Islet of Langerhans (tissue), 1 donor: Measurements from ENCODE around the gene RREB1.

Experiments used
- FAIRE-seq: peaks from one replicate; lab custom pipeline; 2011; peaks lifted over from hg19 to GRCh38; lab: Jason Lieb, UNC

RREB1 gene

DNA sequence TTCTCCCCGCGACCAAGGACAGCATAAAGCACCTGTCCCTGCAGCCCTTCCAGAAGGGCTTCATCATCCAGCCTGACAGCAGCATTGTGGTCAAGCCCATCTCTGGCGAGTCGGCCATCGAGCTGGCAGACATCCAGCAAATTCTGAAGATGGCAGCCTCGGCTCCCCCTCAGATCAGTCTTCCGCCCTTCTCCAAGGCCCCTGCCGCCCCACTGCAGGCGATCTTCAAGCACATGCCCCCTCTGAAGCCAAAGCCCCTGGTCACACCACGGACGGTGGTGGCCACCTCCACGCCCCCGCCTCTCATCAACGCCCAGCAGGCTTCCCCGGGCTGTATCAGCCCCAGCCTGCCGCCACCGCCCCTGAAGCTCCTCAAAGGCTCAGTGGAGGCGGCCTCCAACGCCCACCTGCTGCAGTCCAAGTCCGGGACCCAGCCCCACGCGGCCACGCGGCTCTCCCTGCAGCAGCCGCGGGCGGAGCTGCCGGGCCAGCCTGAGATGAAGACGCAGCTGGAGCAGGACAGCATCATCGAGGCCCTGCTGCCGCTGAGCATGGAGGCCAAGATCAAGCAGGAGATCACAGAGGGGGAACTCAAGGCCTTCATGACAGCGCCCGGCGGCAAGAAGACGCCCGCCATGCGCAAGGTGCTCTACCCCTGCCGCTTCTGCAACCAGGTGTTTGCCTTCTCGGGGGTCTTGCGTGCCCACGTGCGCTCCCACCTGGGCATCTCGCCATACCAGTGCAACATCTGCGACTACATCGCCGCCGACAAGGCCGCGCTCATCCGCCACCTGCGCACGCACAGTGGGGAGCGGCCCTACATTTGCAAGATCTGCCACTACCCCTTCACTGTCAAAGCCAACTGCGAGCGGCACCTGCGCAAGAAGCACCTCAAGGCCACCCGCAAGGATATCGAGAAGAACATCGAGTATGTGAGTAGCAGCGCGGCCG is 121.9 kb downstream of the RREB1 start:
- no peak for FAIRE-seq

DNA sequence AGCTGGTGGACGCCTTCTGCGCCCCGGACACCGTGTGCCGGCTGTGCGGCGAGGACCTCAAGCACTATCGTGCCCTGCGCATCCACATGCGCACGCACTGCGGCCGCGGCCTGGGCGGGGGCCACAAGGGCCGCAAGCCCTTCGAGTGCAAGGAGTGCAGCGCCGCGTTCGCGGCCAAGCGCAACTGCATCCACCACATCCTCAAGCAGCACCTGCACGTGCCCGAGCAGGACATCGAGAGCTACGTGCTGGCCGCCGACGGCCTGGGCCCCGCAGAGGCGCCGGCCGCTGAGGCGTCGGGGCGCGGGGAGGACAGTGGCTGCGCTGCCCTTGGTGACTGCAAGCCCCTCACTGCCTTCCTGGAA is 122.5 kb downstream of the RREB1 start:
- no peak for FAIRE-seq

DNA sequence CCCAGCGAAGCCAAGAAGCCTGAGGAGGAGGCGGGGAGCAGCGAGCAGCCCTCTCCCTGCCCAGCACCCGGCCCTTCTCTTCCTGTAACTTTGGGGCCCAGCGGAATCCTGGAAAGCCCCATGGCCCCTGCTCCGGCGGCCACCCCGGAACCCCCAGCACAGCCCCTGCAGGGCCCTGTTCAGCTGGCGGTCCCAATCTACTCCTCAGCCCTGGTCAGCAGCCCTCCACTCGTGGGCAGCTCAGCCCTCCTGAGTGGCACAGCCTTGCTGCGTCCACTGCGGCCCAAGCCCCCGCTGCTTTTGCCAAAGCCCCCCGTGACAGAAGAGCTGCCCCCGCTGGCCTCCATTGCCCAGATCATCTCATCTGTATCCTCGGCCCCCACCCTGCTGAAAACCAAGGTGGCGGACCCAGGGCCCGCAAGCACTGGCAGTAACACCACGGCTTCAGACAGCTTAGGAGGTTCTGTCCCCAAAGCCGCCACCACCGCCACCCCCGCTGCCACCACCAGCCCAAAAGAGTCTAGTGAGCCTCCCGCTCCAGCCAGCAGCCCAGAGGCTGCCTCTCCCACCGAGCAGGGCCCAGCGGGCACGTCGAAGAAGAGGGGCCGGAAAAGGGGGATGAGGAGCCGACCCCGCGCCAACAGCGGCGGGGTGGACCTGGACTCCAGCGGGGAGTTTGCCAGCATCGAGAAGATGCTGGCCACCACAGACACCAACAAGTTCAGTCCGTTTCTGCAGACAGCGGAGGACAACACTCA is 123.4 kb downstream of the RREB1 start:
- FAIRE-seq: no peak

DNA sequence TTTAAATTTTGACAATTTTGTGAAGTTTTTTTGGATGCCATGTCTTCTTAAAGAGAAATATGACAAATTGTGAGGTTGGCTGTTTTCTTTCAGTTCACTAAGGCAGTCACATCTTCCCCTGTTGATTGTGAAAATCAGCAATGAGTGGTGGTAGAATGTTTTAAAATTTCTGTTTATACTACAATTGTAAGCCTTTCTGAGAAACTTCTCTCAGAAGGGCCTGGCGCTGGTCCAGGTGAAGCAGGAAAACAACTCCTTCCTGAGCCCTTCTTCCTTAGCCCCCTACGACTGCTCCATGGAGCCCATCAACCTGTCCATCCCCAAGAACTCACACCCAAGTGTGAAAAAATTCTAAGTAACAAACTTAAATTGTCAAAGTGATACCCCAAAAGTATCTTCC is 124.6 kb downstream of the RREB1 start:
- no peak for FAIRE-seq

DNA sequence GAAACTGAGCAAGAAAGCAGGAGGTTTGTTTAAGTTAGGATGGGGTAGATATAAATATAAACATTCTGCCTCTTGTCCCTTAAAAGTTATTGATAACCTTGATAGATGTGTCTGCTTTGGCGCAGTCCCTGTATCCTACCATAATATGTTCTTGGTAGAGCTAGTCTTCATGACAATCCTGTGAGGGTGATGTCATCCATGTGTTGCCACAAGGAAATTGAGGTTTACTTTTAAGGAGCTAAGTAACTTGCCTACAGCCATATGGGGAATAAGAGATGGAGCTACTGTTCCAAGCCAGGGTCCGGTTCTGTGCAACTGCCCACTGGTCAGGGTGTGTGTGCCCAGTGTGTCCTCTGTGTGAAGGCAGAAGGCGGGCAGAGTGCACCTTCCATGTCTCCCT is 126.8 kb downstream of the RREB1 start:
- no peak for FAIRE-seq

DNA sequence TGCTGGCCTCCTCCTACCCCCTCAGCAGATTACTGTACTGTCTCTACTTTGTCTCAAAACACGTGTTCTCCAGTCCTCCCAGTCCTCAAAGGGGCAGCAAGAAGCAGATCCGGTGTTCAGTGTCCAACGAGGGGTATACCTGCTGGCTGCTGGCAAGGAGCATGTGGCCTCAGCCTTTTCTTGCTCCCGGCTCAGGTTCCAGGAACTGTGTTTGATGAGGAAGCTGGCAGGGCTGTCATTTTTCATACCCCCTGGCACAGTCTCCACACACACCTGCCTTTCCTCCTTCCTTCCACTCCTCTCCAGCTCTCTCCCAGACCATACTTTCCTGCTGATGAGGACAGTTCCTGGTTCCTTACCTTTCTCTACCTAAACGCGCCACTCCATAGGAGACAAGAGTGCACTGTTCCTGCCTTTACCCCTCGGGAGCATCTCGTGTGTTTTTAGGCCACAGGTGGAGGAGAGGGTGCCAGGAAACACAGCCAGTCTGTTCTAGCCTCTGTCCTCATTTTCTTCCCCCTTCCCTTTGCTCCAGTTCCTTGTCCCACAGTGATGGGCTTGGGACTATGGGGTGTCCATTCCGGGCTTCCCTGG is 128.0 kb downstream of the RREB1 start:
- no peak for FAIRE-seq

DNA sequence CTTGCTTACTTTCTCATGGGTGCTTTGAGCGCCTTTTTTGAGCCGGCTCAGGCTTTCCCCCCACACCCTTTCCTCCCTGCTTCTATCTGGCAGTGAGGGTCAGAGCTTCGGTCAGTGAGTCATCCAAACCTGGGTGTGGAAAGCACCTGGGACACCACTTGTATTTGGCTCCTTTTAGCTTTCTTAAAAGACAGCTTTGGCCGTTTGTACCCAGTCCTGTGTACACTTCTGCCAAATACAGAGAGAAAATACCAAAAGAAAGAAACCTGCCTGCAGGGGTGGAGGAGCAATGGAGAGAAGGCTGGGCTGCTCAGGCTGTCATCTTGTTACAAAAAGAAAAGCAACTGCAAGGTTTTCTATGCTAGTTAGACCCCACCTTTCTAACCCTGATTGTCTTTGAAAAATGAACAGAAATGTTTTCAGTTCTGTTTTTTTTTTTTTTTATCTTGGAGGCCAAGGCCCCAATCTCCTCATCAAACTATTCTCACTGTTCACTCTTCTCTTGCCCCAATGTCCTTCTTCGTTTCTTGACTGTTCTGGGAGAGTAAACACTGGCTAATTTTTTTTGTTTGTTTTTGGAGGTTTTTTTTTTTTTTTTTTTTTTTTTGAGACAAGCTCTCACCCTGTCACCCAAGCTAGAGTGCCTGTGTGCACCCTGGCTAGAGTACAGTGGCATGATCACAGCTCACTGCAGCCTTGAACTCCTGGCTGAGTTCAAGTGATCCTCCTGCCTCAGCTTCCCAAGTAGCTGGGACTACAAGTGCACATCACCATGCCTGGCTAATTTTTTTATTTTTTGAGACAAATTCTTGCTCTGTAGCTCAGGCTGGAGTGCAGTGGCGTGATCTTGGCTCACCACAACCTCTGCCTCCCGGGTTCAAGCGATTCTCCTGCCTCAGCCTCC is 128.8 kb downstream of the RREB1 start:
- no peak for FAIRE-seq

DNA sequence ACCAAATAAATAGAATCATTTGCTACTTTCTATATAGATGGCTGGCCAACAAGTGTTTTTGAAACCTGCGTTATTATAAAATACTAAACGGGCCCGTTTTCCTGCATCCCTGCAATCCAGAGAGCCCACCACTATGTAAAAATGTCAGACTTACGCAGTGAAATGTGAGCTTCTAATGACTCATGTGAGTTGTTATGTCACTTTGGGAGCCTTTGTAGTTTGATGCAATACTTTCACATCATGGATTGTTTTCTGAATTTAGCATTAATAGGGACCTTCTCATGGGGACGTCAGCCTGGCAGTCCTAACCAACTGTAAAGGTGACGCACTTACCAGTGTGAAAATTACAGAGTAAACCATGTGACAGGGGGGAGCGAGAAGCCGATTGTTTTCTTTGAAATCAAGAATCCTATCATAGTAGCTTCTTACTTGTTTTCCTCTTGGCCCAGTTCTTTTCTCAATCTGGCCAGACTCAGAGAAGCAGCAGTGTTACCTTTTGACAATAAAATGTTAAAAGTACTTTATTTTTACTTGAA is 130.0 kb downstream of the RREB1 start:
- no peak for FAIRE-seq

DNA sequence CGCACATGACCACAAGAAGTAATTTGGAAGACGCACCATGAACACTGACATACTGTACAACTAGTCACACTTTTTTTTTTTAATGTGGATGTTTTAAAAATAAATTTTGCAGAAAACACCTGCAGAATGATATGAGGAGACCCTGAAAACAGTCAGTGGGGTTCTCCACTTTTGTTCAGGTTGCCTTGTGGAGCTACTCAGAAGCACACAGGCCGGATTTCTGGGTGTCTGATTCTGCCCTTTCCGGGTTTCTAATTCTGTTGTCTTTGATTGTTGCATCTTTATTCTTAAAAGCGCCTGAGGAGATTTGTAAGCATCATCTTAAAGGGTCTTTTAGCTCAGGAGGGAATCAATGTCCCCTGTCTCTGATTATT is 130.8 kb downstream of the RREB1 start:
- no peak for FAIRE-seq

DNA sequence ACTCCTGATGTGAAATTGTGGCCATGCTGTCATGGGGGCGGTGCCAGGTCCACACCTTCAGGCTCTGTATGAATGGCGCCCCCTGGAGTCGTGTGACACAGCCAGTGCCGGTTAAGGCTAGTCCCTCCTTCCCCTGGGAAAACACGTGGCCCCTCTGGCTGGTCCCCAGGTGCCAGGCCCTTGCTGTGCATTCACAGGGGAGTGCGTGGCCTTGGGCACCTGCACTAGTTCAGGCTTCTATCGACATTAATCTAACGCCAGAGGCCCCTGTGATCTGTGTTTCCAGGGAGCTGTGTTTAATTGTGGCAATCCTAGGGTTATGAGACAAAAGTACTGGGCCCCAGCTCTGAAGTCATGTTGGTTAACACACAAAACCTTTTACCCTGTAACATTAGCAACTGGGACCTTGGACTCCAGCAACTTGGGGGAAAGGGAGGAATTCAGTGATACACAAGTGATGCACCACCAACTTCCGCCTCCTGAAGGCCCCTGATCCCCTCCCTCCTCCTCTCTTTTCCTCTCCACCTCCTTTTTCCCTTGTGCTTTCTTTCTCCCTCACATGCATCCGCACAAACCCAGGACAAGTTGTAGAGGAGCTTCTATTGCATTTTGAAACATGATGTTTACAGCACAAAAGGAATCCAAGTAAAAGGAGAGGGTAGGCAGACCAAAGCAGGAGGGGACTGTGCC is 131.3 kb downstream of the RREB1 start:
- FAIRE-seq: no peak

DNA sequence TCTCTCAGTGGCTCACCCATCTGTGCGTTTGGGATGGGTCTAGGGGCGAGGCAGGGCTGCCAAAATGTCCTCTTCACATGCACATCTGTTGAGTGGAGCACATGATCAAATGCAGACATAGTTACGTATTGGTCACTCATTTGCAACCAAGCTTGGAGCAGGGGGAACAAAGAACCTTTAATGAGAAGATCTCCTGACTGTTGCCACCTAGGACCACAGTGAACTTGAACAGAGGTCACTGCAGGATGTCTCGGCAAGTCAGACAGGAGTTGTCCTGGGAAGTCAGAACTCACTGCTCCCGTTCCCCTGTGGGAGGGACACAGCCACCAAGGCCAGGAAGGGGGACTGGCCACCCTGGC is 131.8 kb downstream of the RREB1 start:
- FAIRE-seq: no peak

DNA sequence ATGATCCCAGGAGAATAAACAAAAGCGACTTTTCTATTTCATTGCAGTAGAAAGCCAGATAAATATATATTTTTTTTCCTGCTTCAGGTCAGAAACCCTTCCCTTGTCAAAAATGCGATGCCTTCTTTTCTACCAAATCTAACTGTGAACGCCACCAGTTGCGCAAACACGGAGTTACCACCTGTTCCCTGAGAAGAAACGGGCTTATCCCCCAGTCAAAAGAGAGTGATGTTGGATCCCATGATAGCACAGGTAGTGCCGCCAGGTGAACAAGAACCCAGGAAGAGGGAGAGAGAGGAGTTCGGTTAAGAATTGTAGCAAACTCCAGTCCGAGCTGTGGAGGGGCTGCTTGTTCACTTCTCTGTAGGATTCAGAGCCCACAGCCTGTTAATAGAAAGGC is 132.6 kb downstream of the RREB1 start:
- no peak for FAIRE-seq

DNA sequence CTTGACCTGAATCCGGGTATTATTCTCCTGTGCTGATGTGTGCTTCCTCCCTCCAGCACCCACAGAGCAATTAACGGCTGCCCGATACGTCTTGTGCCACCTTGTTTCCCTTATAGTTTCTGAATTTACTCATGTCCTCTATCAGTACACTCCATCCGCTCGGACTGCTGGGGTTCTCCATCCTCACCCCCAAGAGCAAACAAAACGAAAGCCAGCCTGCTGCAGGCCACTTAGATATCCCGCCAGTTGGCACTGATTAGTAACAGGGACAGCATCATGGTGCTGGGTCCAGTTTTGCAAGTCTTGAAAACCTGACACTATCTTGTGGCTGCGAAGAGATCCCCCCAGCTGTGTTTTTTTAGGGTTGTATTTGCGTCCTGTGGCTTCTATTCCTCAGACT is 133.4 kb downstream of the RREB1 start:
- no peak for FAIRE-seq

DNA sequence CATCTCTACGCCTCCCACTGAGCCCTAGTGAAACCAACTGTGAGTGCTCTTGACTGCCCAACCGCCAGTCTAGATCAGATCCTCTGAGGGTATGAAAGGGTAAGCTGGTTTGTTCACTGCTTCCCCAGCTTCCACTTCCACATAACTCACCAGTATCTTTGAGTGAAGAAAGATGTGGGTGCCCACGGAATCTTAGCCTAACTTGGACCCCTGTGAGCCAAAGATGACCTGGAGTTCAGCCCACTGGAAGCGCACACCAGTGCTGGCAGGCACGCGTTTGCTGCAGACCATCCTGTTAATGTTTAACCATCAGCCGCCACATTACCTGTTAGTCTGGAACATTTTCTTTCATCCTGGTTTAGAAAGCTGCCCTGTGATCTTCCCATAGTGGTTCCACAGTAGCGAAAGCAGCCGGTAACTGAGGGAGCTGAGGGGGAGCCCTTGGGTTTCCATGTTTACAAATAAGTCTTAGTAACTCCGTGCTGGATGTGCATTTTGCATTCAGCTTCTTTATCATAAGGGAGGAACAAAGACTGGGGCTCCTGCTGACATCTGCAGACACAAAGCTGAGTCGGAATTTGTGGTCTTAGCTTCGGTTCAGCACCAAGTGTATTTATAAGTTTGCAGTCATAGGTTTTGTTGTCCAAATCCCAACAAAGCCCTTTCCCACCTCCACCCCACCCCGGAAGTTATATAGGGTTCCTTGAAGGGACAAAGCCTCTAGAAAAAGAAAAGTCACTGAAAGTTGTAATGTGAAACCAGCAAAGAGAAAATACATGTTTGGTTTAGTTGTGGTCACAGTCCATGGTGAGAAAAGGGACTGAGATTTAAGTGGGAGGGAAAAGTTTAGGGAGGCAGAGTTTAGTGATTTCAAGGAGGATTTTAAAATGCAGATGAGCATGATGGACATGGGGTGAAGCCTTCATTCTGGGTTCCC is 134.2 kb downstream of the RREB1 start:
- peak; percentile 71 for FAIRE-seq

DNA sequence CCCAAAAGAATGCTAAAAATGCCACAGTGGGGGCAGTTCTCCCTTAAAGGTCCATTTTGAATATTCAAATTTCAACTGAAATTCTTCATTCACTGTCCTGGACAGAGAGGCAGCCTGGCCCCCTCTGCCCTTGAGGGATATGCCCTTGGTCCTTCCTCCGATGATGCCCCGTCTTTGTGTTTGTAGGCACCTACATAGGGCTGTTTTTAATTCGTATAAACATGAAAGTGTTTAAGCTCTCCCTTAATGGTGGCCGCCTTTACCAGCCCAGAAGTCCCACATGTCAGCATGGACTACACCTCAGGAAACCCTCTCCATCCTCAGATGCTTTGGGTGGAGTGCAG is 135.0 kb downstream of the RREB1 start:
- no peak for FAIRE-seq

DNA sequence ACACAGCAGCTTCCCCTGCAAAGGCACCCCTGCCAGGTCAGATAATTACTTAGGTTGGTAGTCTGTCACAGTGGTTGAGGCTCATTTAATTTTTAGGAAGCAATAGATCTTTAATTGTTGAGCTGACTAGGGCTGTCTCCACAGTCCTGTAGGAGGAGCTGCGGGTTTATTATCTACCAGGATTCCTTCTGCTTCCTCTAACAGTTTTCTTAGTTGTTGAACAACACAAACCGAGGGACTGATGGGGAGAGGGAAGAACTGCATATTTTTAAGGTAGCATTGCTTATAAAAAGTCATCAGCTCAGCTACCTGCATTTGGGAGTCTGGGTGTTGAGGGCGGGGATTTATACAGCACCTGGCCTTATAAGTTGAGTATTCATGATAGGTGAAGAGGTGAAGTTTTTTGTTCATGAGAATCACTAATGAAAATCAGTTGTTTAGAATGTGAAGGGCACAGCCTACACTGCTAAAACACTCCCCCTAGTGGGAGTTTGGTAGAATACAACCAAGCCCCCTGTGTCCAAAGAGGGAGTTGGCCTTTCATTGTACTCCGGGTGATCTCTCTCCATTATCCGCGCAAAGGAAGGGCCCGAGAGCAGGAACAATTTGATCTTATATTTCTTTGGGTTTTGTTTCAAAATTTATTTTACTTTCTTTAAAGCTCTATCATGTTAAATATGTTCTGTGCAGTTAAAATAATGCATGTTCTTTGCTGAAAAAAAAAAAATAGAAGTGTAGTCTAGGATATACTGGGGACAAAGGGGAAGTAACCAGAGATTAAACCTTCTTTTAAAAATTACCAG is 135.6 kb downstream of the RREB1 start:
- FAIRE-seq: peak; percentile 90

DNA sequence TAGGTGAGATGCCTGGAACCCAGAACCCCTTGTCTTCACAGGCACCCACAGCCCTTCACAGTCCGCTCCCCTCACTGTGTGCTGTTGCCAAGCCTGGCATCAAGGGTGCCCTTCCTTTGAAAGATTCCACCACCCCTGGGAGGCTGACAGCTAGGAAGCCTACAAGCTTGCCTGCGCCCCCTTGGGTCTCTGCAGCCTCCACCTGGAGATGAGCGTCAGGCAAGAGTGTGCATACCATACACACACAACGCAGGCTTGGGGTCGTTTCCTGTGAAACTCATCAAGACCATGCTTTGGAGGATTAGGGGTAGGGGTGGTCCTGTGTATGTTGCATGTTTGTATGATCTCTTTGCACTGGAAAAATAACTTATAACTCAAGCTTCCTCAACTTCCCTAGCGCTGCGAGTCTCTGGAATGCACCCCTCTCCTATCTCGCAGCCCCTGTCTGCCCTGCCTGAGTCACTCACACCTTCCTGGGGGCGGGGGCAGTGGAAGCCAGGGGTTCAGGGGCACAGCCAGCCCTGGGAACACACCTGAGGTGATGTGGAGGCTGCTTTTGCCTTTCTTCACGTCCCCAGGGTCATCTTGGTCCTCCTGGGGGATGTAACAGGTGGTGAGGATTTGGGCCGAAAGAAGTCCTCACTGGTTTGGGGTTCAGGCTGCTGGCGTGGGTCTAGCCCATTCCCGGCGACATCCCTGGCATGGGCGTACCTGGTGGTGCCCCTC is 138.1 kb downstream of the RREB1 start:
- no peak for FAIRE-seq

DNA sequence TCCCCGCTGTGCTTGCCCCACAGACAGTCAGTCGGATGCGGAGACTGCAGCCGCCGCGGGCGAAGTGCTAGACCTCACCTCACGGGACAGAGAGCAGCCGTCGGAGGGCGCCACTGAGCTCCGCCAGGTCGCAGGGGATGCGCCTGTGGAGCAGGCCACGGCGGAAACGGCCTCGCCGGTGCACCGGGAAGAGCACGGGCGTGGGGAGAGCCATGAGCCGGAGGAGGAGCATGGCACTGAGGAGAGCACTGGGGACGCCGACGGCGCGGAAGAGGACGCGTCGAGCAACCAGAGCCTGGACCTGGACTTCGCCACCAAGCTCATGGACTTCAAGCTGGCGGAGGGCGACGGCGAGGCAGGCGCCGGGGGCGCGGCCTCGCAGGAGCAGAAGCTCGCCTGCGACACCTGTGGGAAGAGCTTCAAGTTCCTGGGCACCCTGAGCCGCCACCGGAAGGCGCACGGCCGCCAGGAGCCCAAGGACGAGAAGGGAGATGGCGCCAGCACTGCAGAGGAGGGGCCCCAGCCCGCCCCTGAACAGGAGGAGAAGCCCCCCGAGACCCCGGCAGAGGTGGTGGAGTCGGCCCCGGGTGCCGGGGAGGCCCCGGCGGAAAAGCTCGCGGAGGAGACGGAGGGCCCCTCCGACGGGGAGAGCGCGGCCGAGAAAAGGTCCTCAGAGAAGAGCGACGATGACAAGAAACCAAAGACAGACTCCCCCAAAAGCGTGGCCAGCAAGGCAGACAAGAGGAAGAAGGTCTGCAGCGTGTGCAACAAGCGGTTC is 138.8 kb downstream of the RREB1 start:
- no peak for FAIRE-seq
